K562 (cell line): ENCODE data around the gene LYPD4. TPM values are rescaled to one million over a fixed set of nuclear protein-coding genes. Genes with fewer than 3 reads are reported as not detected.

Experiments used
- ATAC-seq: fragments of 200-7000 bp; cut with Tn5 transposase; 3 replicates; pipeline ENCODE4 v1.9.1; 2020; ENCODE audit warnings: moderate library complexity
- BruUV-seq: library from RNA; stranded (reverse); fragments of 400-500 nt; replicated peaks from 2 replicates; lab custom pipeline; 2021; lab: Mats Ljungman, UMichigan
- CTCF ChIA-PET: fragments of 300-600 bp; formaldehyde crosslinking; extraction: SDS; loops from one replicate; lab custom pipeline; 2021; ENCODE audit warnings: low intra/inter-chr PET ratio; lab: Yijun Ruan, JAX
- POLR2A ChIA-PET: fragments of 300-600, 350-650 bp; sonication (Branson Sonifier 250); formaldehyde crosslinking; extraction: SDS; loops from one replicate; lab custom pipeline; 2021; ENCODE audit warnings: antibody characterized with exemption, inconsistent platforms; lab: Yijun Ruan, JAX
- DNase-seq, 4 experiments: peaks; one replicate each; pipeline versions ENCODE4 v3.0.0 to v3.0.0-alpha.2; 2011 to 2018; ENCODE audit warnings: low spot score in 3 of 4, mixed read lengths in 3 of 4; ENCODE audit errors: extremely low read depth in 1 of 4
- FAIRE-seq: peaks from 2 replicates; lab custom pipeline; 2011; peaks lifted over from hg19 to GRCh38; lab: Jason Lieb, UNC
- H2AFZ ChIP-seq: 2 replicates; pipeline ENCODE4 v1.6.0; 2011; ENCODE audit warnings: low read depth, low read length, control low read depth, inconsistent platforms
- H3K27ac ChIP-seq: fragments of 200-600 bp; 3 replicates; pipeline ENCODE4 v1.8.0; 2011; ENCODE audit warnings: low read depth, mild to moderate bottlenecking, control low read depth, inconsistent platforms, low read length, moderate library complexity, mixed read lengths; ENCODE audit errors: extremely low read depth
- H3K27me3 ChIP-seq, 2 experiments: fragments of 300-600 bp in 1 of 2; 2 replicates in 1 of 2; 3 replicates in 1 of 2; pipeline versions ENCODE4 v1.6.0 to v1.8.0; 2011; ENCODE audit warnings: inconsistent platforms in 2 of 2, low read length in 2 of 2, mild to moderate bottlenecking in 1 of 2, mixed read lengths in 1 of 2, moderate library complexity in 1 of 2; ENCODE audit not compliant: control insufficient read depth in 2 of 2, insufficient read depth in 2 of 2
- H3K36me3 ChIP-seq: fragments of 300-600 bp; 3 replicates; pipeline ENCODE4 v1.8.0; 2011; ENCODE audit warnings: mild to moderate bottlenecking, low read length, inconsistent platforms; ENCODE audit not compliant: control insufficient read depth, insufficient read depth
- H3K4me1 ChIP-seq, 2 experiments: fragments of 200-600 bp in 1 of 2; replicated peaks in 1 of 2; 2 replicates in 1 of 2; 3 replicates in 1 of 2; pipeline versions ENCODE4 v1.5.1 to v1.8.0; 2011; ENCODE audit warnings: inconsistent platforms in 2 of 2, low read length in 2 of 2, mild to moderate bottlenecking in 1 of 2, mixed read lengths in 1 of 2, moderate library complexity in 1 of 2; ENCODE audit not compliant: control insufficient read depth in 2 of 2, insufficient read depth in 2 of 2
- H3K4me2 ChIP-seq: 2 replicates; pipeline ENCODE4 v1.6.1; 2011; ENCODE audit warnings: low read length, control low read depth, inconsistent platforms, mixed read lengths; ENCODE audit not compliant: insufficient read depth
- H3K4me3 ChIP-seq: fragments of 200-600 bp; sonication (generic), shearing (Covaris generic); 2 replicates; pipeline ENCODE4 v1.5.1; 2016; ENCODE audit warnings: control low read depth, inconsistent platforms
- H3K79me2 ChIP-seq: fragments of 200-600 bp; 3 replicates; pipeline ENCODE4 v1.8.0; 2011; ENCODE audit warnings: low read length, inconsistent platforms; ENCODE audit not compliant: control insufficient read depth, insufficient read depth
- H3K9ac ChIP-seq, 2 experiments: 2 replicates each; pipeline versions ENCODE4 v1.6.0 to v1.6.1; 2011; ENCODE audit warnings: low read depth in 2 of 2, low read length in 2 of 2, control low read depth in 1 of 2, inconsistent platforms in 1 of 2, mild to moderate bottlenecking in 1 of 2, mixed read lengths in 1 of 2; ENCODE audit not compliant: insufficient read depth in 1 of 2
- H3K9me1 ChIP-seq: one replicate; pipeline ENCODE4 v1.6.0; 2011; ENCODE audit warnings: inconsistent platforms, mild to moderate bottlenecking, low read length, moderate library complexity; ENCODE audit not compliant: control insufficient read depth, insufficient read depth
- H3K9me3 ChIP-seq: replicated peaks from 2 replicates; pipeline ENCODE4 v1.5.1; 2011; ENCODE audit warnings: low read depth, low read length, inconsistent platforms; ENCODE audit not compliant: control insufficient read depth, insufficient read depth
- H4K20me1 ChIP-seq: replicated peaks from 2 replicates; pipeline ENCODE4 v1.6.1; 2011; ENCODE audit warnings: low read length, inconsistent platforms, mixed read lengths; ENCODE audit not compliant: control insufficient read depth, insufficient read depth
- ETV6 ChIP-seq, 3 experiments: fragments of 150-350 bp in 1 of 3; sonication (generic) in 1 of 3; formaldehyde crosslinking in 1 of 3; IDR thresholded peaks; 2 replicates each; pipeline versions ENCODE4 v1.6.1 to v1.8.0; 2014 to 2022; ENCODE audit warnings: borderline replicate concordance in 2 of 3, low read depth in 2 of 3, antibody characterized with exemption in 1 of 3, low read length in 1 of 3, mild to moderate bottlenecking in 1 of 3, missing genetic modification reagents in 1 of 3
- FOSL1 ChIP-seq: fragments of 200-800 bp; sonication (Bioruptor generic); conservative IDR thresholded peaks from 2 replicates; pipeline ENCODE4 v1.6.1; 2016; ENCODE audit warnings: missing genetic modification characterization, missing compliant biosample characterization
- FOXK2 ChIP-seq, 2 experiments: fragments of 450-650 bp; IDR thresholded peaks in 1 of 2; conservative IDR thresholded peaks in 1 of 2; 2 replicates each; pipeline ENCODE4 v1.6.1; 2016; ENCODE audit warnings: low read depth in 2 of 2, mild to moderate bottlenecking in 1 of 2
- KHSRP ChIP-seq: fragments of 450-650 bp; IDR thresholded peaks from 2 replicates; pipeline ENCODE4 v1.6.1; 2017
- MCM5 ChIP-seq: fragments of 450-650 bp; IDR thresholded peaks from 2 replicates; pipeline ENCODE4 v1.6.1; 2016; ENCODE audit warnings: low read depth
- NONO ChIP-seq, 2 experiments: fragments of 200-400 bp in 1 of 2; fragments of 450-650 bp in 1 of 2; formaldehyde crosslinking in 1 of 2; IDR thresholded peaks; 2 replicates each; pipeline ENCODE4 v1.6.1; 2017; ENCODE audit warnings: low read depth in 2 of 2, mild to moderate bottlenecking in 2 of 2, moderate library complexity in 2 of 2, low read length in 1 of 2
- PHTF2 ChIP-seq: fragments of 250-450 bp; sonication (Bioruptor Pico); IDR thresholded peaks from 2 replicates; pipeline ENCODE4 v1.5.0; 2021; ENCODE audit warnings: mild to moderate bottlenecking
- POLR2AphosphoS5 ChIP-seq: IDR thresholded peaks from 2 replicates; pipeline ENCODE4 v1.6.1; 2011; ENCODE audit warnings: mild to moderate bottlenecking, low read depth, low read length, moderate library complexity; ENCODE audit not compliant: control insufficient read depth, insufficient read depth
- POLR2H ChIP-seq: IDR thresholded peaks from 2 replicates; pipeline ENCODE4 v1.6.1; 2016; ENCODE audit warnings: missing genetic modification characterization, low read depth, mild to moderate bottlenecking, control low read depth, missing compliant biosample characterization, moderate library complexity
- RBM22 ChIP-seq: fragments of 200-400 bp; formaldehyde crosslinking; IDR thresholded peaks from 2 replicates; pipeline ENCODE4 v1.6.1; 2018; ENCODE audit warnings: low read length, low read depth; ENCODE audit not compliant: poor library complexity, severe bottlenecking
- RBM34 ChIP-seq: fragments of 200-400 bp; formaldehyde crosslinking; IDR thresholded peaks from 2 replicates; pipeline ENCODE4 v1.6.1; 2018; ENCODE audit warnings: low read length, borderline replicate concordance; ENCODE audit not compliant: insufficient read depth
- SMAD4 ChIP-seq: fragments of 250-450 bp; sonication (Bioruptor Pico); conservative IDR thresholded peaks from 2 replicates; pipeline ENCODE4 v1.8.0; 2021; ENCODE audit warnings: inconsistent platforms, mild to moderate bottlenecking, moderate library complexity
- SREBF1 ChIP-seq: fragments of 150-350 bp; IDR thresholded peaks from 2 replicates; pipeline ENCODE4 v1.6.1; 2014; ENCODE audit warnings: antibody characterized with exemption, low read depth, low read length, borderline replicate concordance
- SUPT5H ChIP-seq: fragments of 450-650 bp; IDR thresholded peaks from 2 replicates; pipeline ENCODE4 v1.6.1; 2016
- TAF1 ChIP-seq: IDR thresholded peaks from 2 replicates; pipeline ENCODE4 v1.6.1; 2011; ENCODE audit warnings: mild to moderate bottlenecking, low read length, moderate library complexity; ENCODE audit not compliant: insufficient read depth, control insufficient read depth, severe bottlenecking; ENCODE audit errors: extremely low read depth
- TBL1XR1 ChIP-seq, 2 experiments: IDR thresholded peaks; 2 replicates each; pipeline ENCODE4 v1.6.1; 2012; ENCODE audit warnings: improper control_type of control experiment in 2 of 2, low read length in 2 of 2, mild to moderate bottlenecking in 1 of 2
- WGBS: fragments of 100-300 bp; shearing (Covaris generic); methylation state at CpG from one replicate; pipeline ENCODE4 v1.1.6; 2016; ENCODE audit warnings: low coverage, mixed read lengths; ENCODE audit not compliant: insufficient coverage; ENCODE audit errors: missing lambda C conversion rate; 5-methylcytosine and 5-hydroxymethylcytosine counted together
- in situ Hi-C: fragments of 300-500 bp; cut with MboI; formaldehyde crosslinking; loops from 4 replicates; pipeline ENCODE4 v1.15.0; 2018; ENCODE audit warnings: inconsistent platforms, mixed read lengths
- intact Hi-C: fragments of 100-400 bp; cut with micrococcal nuclease; formaldehyde crosslinking; loops from 2 replicates; pipeline ENCODE4 v1.14.2; 2022
- polyA plus RNA-seq, 8 experiments: library from polyadenylated mRNA; depleted of rRNA in 4 of 8; stranded (reverse) in 5 of 8; unstranded in 3 of 8; fragments of >200 nt; fragmentation: Nextera tagmentation in 2 of 8; fragmentation: Illumina TruSeq in 1 of 8; extraction: Ambion mirVana in 2 of 8; extraction: Trizol in 1 of 8; gene quantifications; 2 replicates each; pipeline versions ENCODE4 v1.2.1 to v1.2.3, GENCODE V29; 2011 to 2014; ENCODE audit warnings: inconsistent platforms in 1 of 8, missing spikeins in 1 of 8
- total RNA-seq, 7 experiments: library from RNA; depleted of rRNA in 6 of 7; stranded (reverse); fragments of >200 nt in 6 of 7; fragmentation: Illumina TruSeq in 2 of 7; extraction: Trizol in 2 of 7; gene quantifications; 2 replicates each; pipeline versions ENCODE4 v1.2.1 to v1.2.3, GENCODE V29; 2011 to 2021; ENCODE audit warnings: low replicate concordance in 1 of 7
- TF ChIP-seq, protein P1 (sequence below): fragments of 250-450 bp; sonication (Bioruptor Pico); IDR thresholded peaks from 2 replicates; pipeline ENCODE4 v1.4.0; 2020; ENCODE audit warnings: borderline replicate concordance
- TF ChIP-seq, protein P2 (sequence below): fragments of 450-650 bp; formaldehyde crosslinking; IDR thresholded peaks from 2 replicates; pipeline ENCODE4 v1.4.0; 2022; ENCODE audit warnings: missing genetic modification characterization

The LYPD4 gene
- total and polyA plus RNA-seq, 9 of the 15 experiments (the other 6 are each of a cell fraction or from before 2014, with no cell fraction given) = 0.11 TPM; not detected in 8

DNA sequence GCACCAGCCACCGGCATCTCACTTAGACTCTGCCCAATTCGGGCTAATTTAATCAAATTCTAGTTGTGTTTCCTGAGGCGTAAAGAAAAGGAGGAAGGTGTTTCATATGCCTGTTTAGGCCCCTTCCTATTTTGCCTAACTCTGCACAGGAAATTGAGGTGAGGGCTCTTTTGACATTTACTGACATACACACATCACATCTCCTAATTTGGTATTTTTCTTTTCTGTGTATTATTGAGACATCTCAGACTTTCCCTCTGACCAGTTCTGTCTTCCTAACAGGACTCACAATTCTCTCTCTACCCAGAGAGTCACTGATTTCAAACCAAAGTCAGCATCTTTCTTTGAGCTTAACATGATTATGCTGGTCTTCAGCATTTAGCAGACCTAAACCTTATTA lies 40.1 kb downstream of the LYPD4 start (continued):
- TF ChIP-seq SREBF1 (no peak), PHTF2 (CRISPR knock-in tag) (no peak), SUPT5H (no peak), TBL1XR1 (IDR thresholded peaks at IDR 0.05; ENCODE audit: low read length in 2 of 2) (no peak), FOXK2 (conservative IDR thresholded peaks at IDR 0.05 in 1 of 2, IDR thresholded peaks at IDR 0.05 in 1 of 2; ENCODE audit: low read depth in 2 of 2) (no peak)
- TF ChIP-seq, protein P1, sequence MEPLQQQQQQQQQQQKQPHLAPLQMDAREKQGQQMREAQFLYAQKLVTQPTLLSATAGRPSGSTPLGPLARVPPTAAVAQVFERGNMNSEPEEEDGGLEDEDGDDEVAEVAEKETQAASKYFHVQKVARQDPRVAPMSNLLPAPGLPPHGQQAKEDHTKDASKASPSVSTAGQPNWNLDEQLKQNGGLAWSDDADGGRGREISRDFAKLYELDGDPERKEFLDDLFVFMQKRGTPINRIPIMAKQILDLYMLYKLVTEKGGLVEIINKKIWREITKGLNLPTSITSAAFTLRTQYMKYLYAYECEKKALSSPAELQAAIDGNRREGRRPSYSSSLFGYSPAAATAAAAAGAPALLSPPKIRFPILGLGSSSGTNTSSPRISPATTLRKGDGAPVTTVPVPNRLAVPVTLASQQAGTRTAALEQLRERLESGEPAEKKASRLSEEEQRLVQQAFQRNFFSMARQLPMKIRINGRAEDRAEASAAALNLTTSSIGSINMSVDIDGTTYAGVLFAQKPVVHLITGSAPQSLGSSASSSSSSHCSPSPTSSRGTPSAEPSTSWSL (CRISPR knock-in tag) = no peak

DNA sequence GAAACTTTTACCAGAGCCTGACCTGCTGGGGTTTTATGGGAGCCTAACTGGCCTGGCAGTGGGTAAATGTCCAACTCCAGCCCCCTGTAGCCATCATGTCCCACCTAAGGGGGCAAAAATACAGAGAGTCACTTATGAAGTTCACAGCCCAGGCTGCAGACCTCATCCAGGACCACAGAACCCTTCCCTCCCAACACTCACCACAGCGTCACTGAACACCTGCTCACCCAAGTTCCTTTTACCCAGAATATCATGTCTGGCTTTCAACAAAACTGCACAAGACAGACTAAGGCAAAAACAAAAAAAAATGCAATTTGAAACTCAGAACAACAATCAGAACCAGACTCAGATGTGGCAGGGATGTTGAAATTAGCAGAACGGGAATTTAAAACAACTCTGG lies 41.7 kb downstream of the LYPD4 start:
- 0% methylated on average over 2 of the region's 2 CpGs for WGBS
- POLR2A ChIA-PET = no interaction called here
- intact Hi-C loops = no loop called here
- no peak overlapping the region for H3K27ac ChIP-seq
- in situ Hi-C loops = no loop called here
- H3K4me2 ChIP-seq = no peak overlapping the region
- BruUV-seq = no TSS peak
- H3K27me3 ChIP-seq = peaks cover 11 to 46% of the 10 kb centered on the region in 2 experiments
- DNase-seq (no peak), FAIRE-seq (no peak), ATAC-seq (no peak)
- CTCF ChIA-PET = no interaction called here
- no peaks in the 10 kb centered on the region for H3K4me1 ChIP-seq
- no peaks in the 10 kb centered on the region for H3K9me3 ChIP-seq
- H3K4me3 ChIP-seq = no peak overlapping the region
- no peaks in the 10 kb centered on the region for H3K9me1 ChIP-seq
- no peaks in the 10 kb centered on the region for H3K36me3 ChIP-seq
- peaks cover under 1% of the 10 kb centered on the region; the same call in 1 of the 2 replicates for H4K20me1 ChIP-seq
- H3K9ac ChIP-seq = no peak overlapping the region
- no peak overlapping the region for H2AFZ ChIP-seq
- no peaks in the 10 kb centered on the region for H3K79me2 ChIP-seq
- no peak for TF ChIP-seq POLR2AphosphoS5
- no peak for TF ChIP-seq KHSRP
- TF ChIP-seq RBM22 = no peak
- no peak for TF ChIP-seq FOSL1 (tag)
- TF ChIP-seq MCM5 = no peak
- TF ChIP-seq TAF1 = no peak
- TF ChIP-seq POLR2H = no peak
- TF ChIP-seq RBM34 = no peak
- TF ChIP-seq ETV6 (IDR thresholded peaks at IDR 0.05; ENCODE audit: borderline replicate concordance in 1 of 2, low read depth in 2 of 2, low read length in 1 of 2) = no peak
- TF ChIP-seq ETV6 (CRISPR knock-in tag; IDR thresholded peaks at IDR 0.05; ENCODE audit: borderline replicate concordance) = no peak
- TF ChIP-seq, protein P2, sequence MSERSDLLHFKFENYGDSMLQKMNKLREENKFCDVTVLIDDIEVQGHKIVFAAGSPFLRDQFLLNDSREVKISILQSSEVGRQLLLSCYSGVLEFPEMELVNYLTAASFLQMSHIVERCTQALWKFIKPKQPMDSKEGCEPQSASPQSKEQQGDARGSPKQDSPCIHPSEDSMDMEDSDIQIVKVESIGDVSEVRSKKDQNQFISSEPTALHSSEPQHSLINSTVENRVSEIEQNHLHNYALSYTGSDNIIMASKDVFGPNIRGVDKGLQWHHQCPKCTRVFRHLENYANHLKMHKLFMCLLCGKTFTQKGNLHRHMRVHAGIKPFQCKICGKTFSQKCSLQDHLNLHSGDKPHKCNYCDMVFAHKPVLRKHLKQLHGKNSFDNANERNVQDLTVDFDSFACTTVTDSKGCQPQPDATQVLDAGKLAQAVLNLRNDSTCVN (CRISPR knock-in tag) = no peak
- no peak for TF ChIP-seq SMAD4 (CRISPR knock-in tag)
- TF ChIP-seq NONO (IDR thresholded peaks at IDR 0.05; ENCODE audit: low read depth in 2 of 2, low read length in 1 of 2) = no peak
- no peak for TF ChIP-seq PHTF2 (CRISPR knock-in tag)
